Gastrocnemius medialis (tissue), 4 donors: Measurements from ENCODE around the gene AP5Z1.

Experiments used
- POLR2A ChIP-seq, 2 donors: fragments of 450-650 bp; IDR thresholded peaks; one replicate each; pipeline ENCODE4 v1.6.1; 2017; ENCODE audit warnings: antibody characterized with exemption in 2 of 2, mild to moderate bottlenecking in 2 of 2, moderate library complexity in 2 of 2
- TF ChIP-seq, protein P1 (sequence below), 5 experiments: fragments of 450-650 bp in 3 of 5; fragments of 200-600 bp in 2 of 5; sonication (generic) in 2 of 5; IDR thresholded peaks in 4 of 5; conservative IDR thresholded peaks in 1 of 5; 1 replicate in 4 of 5; 2 replicates in 1 of 5; pipeline ENCODE4 v1.5.1; 2016 to 2019; ENCODE audit warnings: antibody characterized with exemption in 5 of 5, mild to moderate bottlenecking in 3 of 5, moderate library complexity in 3 of 5

DNA sequence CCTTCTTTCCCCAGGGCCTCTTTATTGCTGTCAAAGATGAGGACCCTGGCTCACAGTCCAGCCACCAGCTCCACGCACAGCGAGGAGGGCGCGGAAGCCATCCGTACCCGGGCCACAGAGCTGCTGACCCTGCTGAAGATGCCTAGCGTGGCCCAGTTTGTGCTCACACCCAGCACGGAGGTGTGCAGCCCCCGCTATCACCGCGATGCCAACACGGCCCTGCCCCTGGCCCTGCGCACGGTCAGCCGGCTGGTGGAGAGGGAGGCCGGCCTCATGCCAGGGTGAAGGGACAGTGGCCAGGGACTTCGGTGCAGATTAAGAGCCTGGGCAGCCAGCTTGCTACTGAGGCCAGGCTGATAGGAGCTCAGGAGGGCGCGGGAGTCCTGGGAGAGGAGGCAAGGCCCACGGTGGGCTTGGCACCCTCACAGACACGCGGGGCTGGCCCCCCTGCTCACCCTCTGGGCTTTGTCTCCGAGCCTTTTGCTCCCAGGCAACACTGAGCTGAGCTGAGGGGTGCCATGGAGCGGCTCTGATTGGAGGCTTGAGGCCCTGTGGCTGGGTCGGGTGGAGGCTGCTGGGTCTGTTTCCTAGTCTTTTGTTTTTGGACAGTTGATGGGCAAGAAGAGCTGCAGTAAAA, 15.8 kb downstream of the AP5Z1 start:
- TF ChIP-seq, protein P1, sequence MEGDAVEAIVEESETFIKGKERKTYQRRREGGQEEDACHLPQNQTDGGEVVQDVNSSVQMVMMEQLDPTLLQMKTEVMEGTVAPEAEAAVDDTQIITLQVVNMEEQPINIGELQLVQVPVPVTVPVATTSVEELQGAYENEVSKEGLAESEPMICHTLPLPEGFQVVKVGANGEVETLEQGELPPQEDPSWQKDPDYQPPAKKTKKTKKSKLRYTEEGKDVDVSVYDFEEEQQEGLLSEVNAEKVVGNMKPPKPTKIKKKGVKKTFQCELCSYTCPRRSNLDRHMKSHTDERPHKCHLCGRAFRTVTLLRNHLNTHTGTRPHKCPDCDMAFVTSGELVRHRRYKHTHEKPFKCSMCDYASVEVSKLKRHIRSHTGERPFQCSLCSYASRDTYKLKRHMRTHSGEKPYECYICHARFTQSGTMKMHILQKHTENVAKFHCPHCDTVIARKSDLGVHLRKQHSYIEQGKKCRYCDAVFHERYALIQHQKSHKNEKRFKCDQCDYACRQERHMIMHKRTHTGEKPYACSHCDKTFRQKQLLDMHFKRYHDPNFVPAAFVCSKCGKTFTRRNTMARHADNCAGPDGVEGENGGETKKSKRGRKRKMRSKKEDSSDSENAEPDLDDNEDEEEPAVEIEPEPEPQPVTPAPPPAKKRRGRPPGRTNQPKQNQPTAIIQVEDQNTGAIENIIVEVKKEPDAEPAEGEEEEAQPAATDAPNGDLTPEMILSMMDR (IDR thresholded peaks at IDR 0.05 in 4 of 5, conservative IDR thresholded peaks at IDR 0.05 in 1 of 5): no peak
- no peak for TF ChIP-seq POLR2A (IDR thresholded peaks at IDR 0.05)
